ENCODE data around the gene TTC39C. TPM values are rescaled to one million over a fixed set of nuclear protein-coding genes. Genes with fewer than 3 reads are reported as not detected.

TTC39C gene
- total and polyA plus RNA-seq, 7 donors = 0.48 to 2.4 (median 1.2) TPM

- Histone ChIP-seq H3K27me3 (ENCODE audit: insufficient read depth in 3 of 3, low read length in 2 of 3) (no peaks in the 10 kb centered on the region), H3K4me1 (no peaks in the 10 kb centered on the region), H3K27ac (no peak overlapping the region), H3K4me3 (no peak overlapping the region), H3K9me3 (no peaks in the 10 kb centered on the region), H3K36me3 (ENCODE audit: insufficient read depth in 1 of 2, low read depth in 1 of 2) (peaks cover 9 to 95% of the 10 kb centered on the region in 2 donors)
- no peak for DNase-seq
- 90 to 96% (median 91%) methylated on average over 5 of the region's 5 CpGs for WGBS, 3 donors
- intact Hi-C loops (cut with DNase I) = no loop called here
- ATAC-seq = no peak
- TF ChIP-seq CTCF (IDR thresholded peaks at IDR 0.05) = no peak
Measured at GRCh38 chr18:24160086-24160485, 145.5 kb downstream of the TTC39C start.

GRCh38 chr18:24161304-24161703, 146.8 kb downstream of the TTC39C start:
- 94 to 98% (median 97%) methylated on average over 2 of the region's 2 CpGs for WGBS, 3 donors
- Histone ChIP-seq H3K9me3 (no peaks in the 10 kb centered on the region), H3K27me3 (ENCODE audit: insufficient read depth in 3 of 3, low read length in 2 of 3) (no peaks in the 10 kb centered on the region), H3K4me3 (no peak overlapping the region), H3K27ac (no peak overlapping the region), H3K4me1 (no peaks in the 10 kb centered on the region), H3K36me3 (ENCODE audit: insufficient read depth in 1 of 2, low read depth in 1 of 2) (peaks cover 6 to 95% of the 10 kb centered on the region in 2 donors)
- DNase-seq (no peak), ATAC-seq (no peak)
- no peak for TF ChIP-seq CTCF (IDR thresholded peaks at IDR 0.05)
- intact Hi-C loops (cut with DNase I) = no loop called here

GRCh38 chr18:24168496-24168895, 153.9 kb downstream of the TTC39C start:
- WGBS, 3 donors = 82 to 85% (median 84%) methylated on average over 7 of the region's 7 CpGs

GRCh38 chr18:24170360-24170759, 155.8 kb downstream of the TTC39C start:
- Histone ChIP-seq H3K4me1 (no peaks in the 10 kb centered on the region), H3K27me3 (ENCODE audit: insufficient read depth in 3 of 3, low read length in 2 of 3) (no peaks in the 10 kb centered on the region), H3K9me3 (no peaks in the 10 kb centered on the region), H3K36me3 (ENCODE audit: insufficient read depth in 1 of 2, low read depth in 1 of 2) (peaks cover 10 to 76% of the 10 kb centered on the region in 2 donors), H3K27ac (no peak overlapping the region), H3K4me3 (no peak overlapping the region)
- intact Hi-C loops (cut with DNase I) = loop anchor here in 1 of 2 donors (10.0 kb wide), 1 partner anchor 314 kb away; no protein-coding TSS in a partner anchor
- no peak for TF ChIP-seq CTCF (IDR thresholded peaks at IDR 0.05)
- DNase-seq (no peak), ATAC-seq (no peak)
- WGBS, 3 donors = 88 to 91% (median 90%) methylated on average over 8 of the region's 8 CpGs

More at GRCh38 chr18:24168496-24168895, 153.9 kb downstream of the TTC39C start:
- Histone ChIP-seq H3K27ac (no peak overlapping the region), H3K4me1 (no peaks in the 10 kb centered on the region), H3K9me3 (no peaks in the 10 kb centered on the region), H3K4me3 (no peak overlapping the region), H3K36me3 (ENCODE audit: insufficient read depth in 1 of 2, low read depth in 1 of 2) (peaks cover 10 to 84% of the 10 kb centered on the region in 2 donors), H3K27me3 (ENCODE audit: insufficient read depth in 3 of 3, low read length in 2 of 3) (no peaks in the 10 kb centered on the region)
- TF ChIP-seq CTCF (IDR thresholded peaks at IDR 0.05) = no peak
- DNase-seq (no peak), ATAC-seq (no peak)
- intact Hi-C loops (cut with DNase I) = no loop called here

- Histone ChIP-seq H3K27ac (no peak overlapping the region), H3K4me1 (peaks cover 12% of the 10 kb centered on the region), H3K27me3 (ENCODE audit: insufficient read depth in 3 of 3, low read length in 2 of 3) (no peaks in the 10 kb centered on the region), H3K9me3 (no peaks in the 10 kb centered on the region), H3K4me3 (no peak overlapping the region), H3K36me3 (ENCODE audit: insufficient read depth in 1 of 2, low read depth in 1 of 2) (peaks cover 0 to 52% of the 10 kb centered on the region in 2 donors)
- no peak for DNase-seq
- intact Hi-C loops (cut with DNase I) = loop anchor here in 1 of 2 donors (10.0 kb wide), 1 partner anchor 311 kb away; no protein-coding TSS in a partner anchor
- 93 to 94% (median 93%) methylated on average over 3 of the region's 3 CpGs for WGBS, 3 donors
- ATAC-seq = no peak
- TF ChIP-seq CTCF (IDR thresholded peaks at IDR 0.05) = no peak
Measured at GRCh38 chr18:24173997-24174396, 159.4 kb downstream of the TTC39C start.
